Left lung (tissue), 14 donors: ENCODE results near the gene ATP1A4. TPM values are rescaled to one million over a fixed set of nuclear protein-coding genes. Genes with fewer than 3 reads are reported as not detected.

Experiments used
- ATAC-seq: fragments of 200-7000 bp; cut with Tn5 transposase; one replicate; pipeline ENCODE4 v1.9.1; 2020; ENCODE audit warnings: moderate library complexity
- DNase-seq, 4 donors: peaks; one replicate each; pipeline ENCODE4 v3.0.0-alpha.2; 2013 to 2020
- H3K27ac ChIP-seq, 2 donors: fragments of 200-600 bp; sonication (generic) in 1 of 2; one replicate each; pipeline versions ENCODE4 v1.5.0 to v1.8.0; 2020 to 2021
- H3K27me3 ChIP-seq, 2 donors: fragments of 200-600 bp; sonication (generic) in 1 of 2; one replicate each; pipeline versions ENCODE4 v1.5.0 to v1.8.0; 2020 to 2021
- H3K36me3 ChIP-seq, 2 donors: fragments of 200-600 bp; sonication (generic) in 1 of 2; one replicate each; pipeline versions ENCODE4 v1.5.0 to v1.8.0; 2020 to 2021
- H3K4me1 ChIP-seq, 2 donors: fragments of 200-600 bp; one replicate each; pipeline ENCODE4 v1.8.0; 2021
- H3K4me3 ChIP-seq, 2 donors: fragments of 200-600 bp; sonication (generic) in 1 of 2; one replicate each; pipeline versions ENCODE4 v1.5.0 to v1.8.0; 2020 to 2021; ENCODE audit warnings: mild to moderate bottlenecking in 1 of 2
- H3K9me3 ChIP-seq, 2 donors: fragments of 200-600 bp; sonication (generic) in 1 of 2; one replicate each; pipeline versions ENCODE4 v1.5.0 to v1.8.0; 2020 to 2021
- CTCF ChIP-seq, 2 donors: fragments of 200-600 bp; sonication (generic) in 1 of 2; IDR thresholded peaks; one replicate each; pipeline versions ENCODE4 v1.5.0 to v1.8.0; 2021; ENCODE audit warnings: antibody characterized with exemption in 2 of 2
- intact Hi-C, 2 donors: fragments of 100-400 bp; cut with DNase I; formaldehyde crosslinking; loops; one replicate each; pipeline versions ENCODE4 v1.11.2 to v1.14.2; 2022
- long read RNA-seq, 12 donors: library from polyadenylated mRNA in 2 of 12; unstranded in 2 of 12; transcript quantifications; one replicate each; pipeline ENCODE4 v2.0.0 and lab custom pipeline, GENCODE V29; 2019 to 2026
- polyA plus RNA-seq, 6 donors: library from polyadenylated mRNA; unstranded; fragments of 120-200 nt; gene quantifications; one replicate each; pipeline ENCODE4 v1.2.1, GENCODE V29; 2013; ENCODE audit not compliant: insufficient read length in 6 of 6
- total RNA-seq, 2 donors: library from RNA; stranded (reverse); fragmentation: NEBNext Ultra II Directional; extraction: Animal tissue kit (Norgen Biotek cat#: 25700); gene quantifications; one replicate each; pipeline ENCODE4 v1.2.1, GENCODE V29; 2021
- donor health status: DM: no; HTN: yes; CAD: no.
- donor health status: DM: no; HTN: no; CAD: no.

ATP1A4 gene
- total RNA-seq = not detected
- polyA plus RNA-seq = under 1 TPM; 0.10 to 0.26 (median 0.17) TPM
- long read RNA-seq, donor 1 = 0 reads
- long read RNA-seq, donor 2 = 0 reads
- long read RNA-seq, donor 3 = 0 reads
- long read RNA-seq, donor 4 = 0 reads
- long read RNA-seq, donor 5 = 0 reads
- long read RNA-seq, donor 6 = 0 reads
- long read RNA-seq, donor 7 = 0 reads
- long read RNA-seq, donor 8 = 0 reads
- long read RNA-seq, donor 9 = 0 reads
- long read RNA-seq, donor 10 = 0 reads
- long read RNA-seq, donor 11 = 0 reads
- long read RNA-seq, donor 12 = 0 reads

GRCh38 chr1:160151303-160151702 lies at the start of gene ATP1A4:
Gene ATP1A4, plus strand, starts transcription at chr1:160151603. Its CDS starts 438 bp downstream, at chr1:160152041.
- intact Hi-C loops = no loop called here

GRCh38 chr1:160101717-160102522 lies 49.5 kb upstream of the ATP1A4 start:
- peaks cover 0 to 30% of the 10 kb centered on the region in 2 donors for H3K4me1 ChIP-seq
- no peak overlapping the region for H3K27ac ChIP-seq
- intact Hi-C loops = loop anchor here in 1 of 2 donors (2.0 to 10.0 kb wide), 3 partner anchors 93 to 190 kb away; partner anchors contain the start of gene CASQ1
- ATAC-seq = no peak
- H3K36me3 ChIP-seq = no peaks in the 10 kb centered on the region
- H3K4me3 ChIP-seq = no peak overlapping the region
- no peaks in the 10 kb centered on the region for H3K9me3 ChIP-seq
- DNase-seq = no peak
- no peak for TF ChIP-seq CTCF (IDR thresholded peaks at IDR 0.05)
- no peaks in the 10 kb centered on the region for H3K27me3 ChIP-seq

More at GRCh38 chr1:160151303-160151702, at the start of gene ATP1A4:
- Histone ChIP-seq H3K9me3 (no peaks in the 10 kb centered on the region), H3K36me3 (no peaks in the 10 kb centered on the region), H3K4me1 (no peaks in the 10 kb centered on the region), H3K27me3 (no peaks in the 10 kb centered on the region), H3K27ac (no peak within 1 kb of the TSS), H3K4me3 (no peak within 1 kb of the TSS)
- DNase-seq = no peak
- TF ChIP-seq CTCF (IDR thresholded peaks at IDR 0.05) = no peak
- no peak for ATAC-seq

- ATAC-seq = no peak
- H3K4me1 ChIP-seq = peaks cover 0 to 16% of the 10 kb centered on the region in 2 donors
These were observed 47.6 kb upstream of the ATP1A4 start for GRCh38 chr1:160103658-160104408.

GRCh38 chr1:160104486-160104885 lies 46.9 kb upstream of the ATP1A4 start:
- H3K27me3 ChIP-seq = peaks cover 0 to 3% of the 10 kb centered on the region in 2 donors
- H3K4me1 ChIP-seq = peaks cover 0 to 12% of the 10 kb centered on the region in 2 donors
- ATAC-seq (no peak), DNase-seq (no peak)
- H3K27ac ChIP-seq = no peak overlapping the region
- no peak for TF ChIP-seq CTCF (IDR thresholded peaks at IDR 0.05)
- H3K36me3 ChIP-seq = no peaks in the 10 kb centered on the region
- H3K9me3 ChIP-seq = no peaks in the 10 kb centered on the region
- intact Hi-C loops = loop anchor here in 1 of 2 donors (5.0 to 10.0 kb wide), 2 partner anchors 90 to 188 kb away; partner anchors contain the start of gene CASQ1
- no peak overlapping the region for H3K4me3 ChIP-seq

More at GRCh38 chr1:160103658-160104408, 47.6 kb upstream of the ATP1A4 start:
- no peak for DNase-seq
- Histone ChIP-seq H3K9me3 (no peaks in the 10 kb centered on the region), H3K36me3 (no peaks in the 10 kb centered on the region), H3K27me3 (no peaks in the 10 kb centered on the region), H3K27ac (no peak overlapping the region), H3K4me3 (no peak overlapping the region)
- intact Hi-C loops = loop anchor here in 1 of 2 donors (5.0 to 10.0 kb wide), 2 partner anchors 91 to 188 kb away; partner anchors contain the start of gene CASQ1
- no peak for TF ChIP-seq CTCF (IDR thresholded peaks at IDR 0.05)
